GM21786 (cell line): Measurements from ENCODE around the gene CPT1A.

Experiments
- ATAC-seq: cut with Tn5 transposase; IDR thresholded peaks from one replicate; pipeline ENCODE4 v1.9.1; 2021; ENCODE audit not compliant: unreplicated experiment

Gene CPT1A

DNA sequence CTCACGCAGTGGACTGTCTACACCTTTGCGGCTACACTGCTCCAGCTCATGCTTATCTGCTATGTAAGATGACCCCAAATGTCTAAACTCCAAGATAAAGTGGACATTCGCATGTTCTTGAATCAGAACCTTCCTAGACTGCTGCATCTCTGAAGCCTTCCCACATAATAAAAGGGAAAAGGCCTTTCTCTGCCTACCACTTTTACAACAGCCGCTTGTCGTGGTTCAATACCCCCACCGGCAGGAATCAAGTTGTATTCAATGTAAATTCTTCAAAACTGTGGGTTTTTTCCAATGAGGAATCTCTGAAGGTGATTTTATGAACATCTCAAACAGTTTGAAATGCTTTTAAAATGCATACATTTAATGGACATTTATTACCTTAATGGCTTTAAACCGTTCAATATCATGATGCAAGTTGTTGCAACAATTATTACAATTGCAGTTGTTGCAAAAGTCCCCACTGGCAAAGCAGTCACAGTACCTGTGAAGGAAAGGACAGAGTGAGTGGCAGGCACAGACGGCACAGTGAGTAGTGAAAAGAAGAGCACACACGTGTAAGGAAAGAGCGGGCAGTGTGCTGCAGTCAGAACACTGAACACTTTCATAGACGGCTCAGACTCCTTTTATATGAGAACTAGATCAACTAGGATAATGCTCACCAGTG is 126.1 kb downstream of the CPT1A start:
- ATAC-seq, result no peak

DNA sequence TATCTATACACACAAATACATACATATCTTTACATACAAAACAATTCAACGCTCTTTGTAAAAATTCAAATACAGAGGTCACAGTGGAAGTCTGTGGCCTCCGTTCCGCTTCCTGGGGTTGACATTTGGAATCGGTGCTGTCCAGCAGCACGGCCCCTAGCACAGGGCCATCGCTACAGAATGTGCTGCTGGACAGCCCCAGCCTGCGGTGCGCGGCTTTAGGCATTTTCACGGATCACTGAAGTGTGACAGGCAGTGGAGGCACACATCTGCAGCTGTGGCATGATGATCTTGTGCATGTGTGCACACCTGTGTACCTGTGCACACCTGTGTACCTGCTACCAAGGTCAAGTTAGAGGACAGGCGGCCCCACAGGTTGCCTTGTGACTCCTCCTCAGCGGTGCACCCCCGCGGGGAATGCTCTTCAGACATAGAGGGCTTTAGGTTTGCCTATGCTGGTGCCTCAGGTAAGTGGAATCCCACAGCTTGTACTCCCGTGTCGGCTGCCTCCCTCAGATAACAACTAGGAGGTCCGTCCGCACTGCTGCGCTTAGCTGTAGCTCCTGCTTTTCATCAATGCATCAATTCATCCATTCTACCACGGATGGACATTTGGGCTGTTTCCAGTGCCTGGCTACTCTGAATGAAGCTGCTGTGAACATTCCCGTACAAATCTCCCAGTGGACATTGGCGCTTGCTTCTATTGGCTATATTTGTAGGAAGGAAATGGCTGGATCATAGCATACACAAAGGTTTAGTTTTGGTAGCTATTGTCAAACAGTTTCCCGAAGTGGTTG is 127.5 kb downstream of the CPT1A start:
- ATAC-seq, result no peak

DNA sequence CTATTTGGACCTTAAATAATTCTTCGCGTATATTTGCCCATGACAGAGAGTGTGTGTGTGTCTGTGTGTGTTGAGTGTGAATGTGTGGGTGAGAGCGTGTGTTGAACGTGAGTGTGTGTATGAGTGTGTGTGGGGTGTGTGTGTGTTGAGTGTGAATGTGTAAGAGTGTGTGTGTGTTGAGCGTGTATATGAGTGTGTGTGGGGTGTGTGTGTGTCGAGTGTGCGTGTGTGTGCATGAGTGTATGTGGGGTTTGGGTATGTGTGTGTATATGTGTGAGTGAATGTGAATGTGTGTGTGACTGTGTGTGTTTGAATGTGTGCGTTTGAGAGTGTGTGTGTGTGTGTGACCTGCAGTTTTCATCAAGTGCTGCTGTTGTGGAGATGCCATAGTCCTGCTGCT is 130.6 kb downstream of the CPT1A start:
- no peak for ATAC-seq

DNA sequence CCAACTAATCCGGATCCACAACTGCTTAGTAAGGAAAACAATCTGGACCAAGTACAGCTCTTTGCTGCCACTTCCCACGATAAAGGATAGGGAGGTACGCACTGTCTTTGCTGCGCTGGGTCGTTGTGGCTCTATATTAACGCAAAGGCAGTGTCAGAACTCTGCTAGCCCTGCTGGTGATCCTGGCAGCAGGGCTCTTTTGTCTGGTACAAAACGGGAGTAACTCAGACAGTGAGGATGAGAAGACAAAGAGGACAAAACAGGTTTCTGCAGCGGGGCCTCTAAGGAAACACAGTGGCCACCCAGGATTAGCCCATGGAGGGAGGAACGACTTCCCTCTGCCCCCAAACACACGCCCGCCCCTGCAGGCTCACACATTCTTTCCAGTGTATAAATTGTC is 131.3 kb downstream of the CPT1A start:
- ATAC-seq, result no peak

DNA sequence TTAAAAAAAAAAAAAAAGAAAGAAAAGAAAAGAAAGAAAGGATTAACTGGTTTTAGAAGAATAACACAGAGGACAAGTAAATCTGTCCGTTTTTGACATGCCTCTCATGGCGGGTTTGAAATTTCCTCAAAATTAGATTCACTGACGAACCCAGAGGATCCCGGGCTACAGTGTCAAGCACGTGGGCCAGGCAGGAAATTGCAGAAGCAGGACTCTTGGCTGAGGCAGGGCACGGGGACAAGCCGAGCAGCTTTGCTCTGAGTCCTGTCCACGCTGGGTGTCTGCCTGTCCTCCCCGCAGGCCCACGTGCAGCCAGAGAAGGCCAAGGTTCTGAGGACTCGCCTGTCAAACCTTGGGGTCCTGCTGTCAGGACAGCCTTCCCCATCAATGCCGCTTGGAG is 132.7 kb downstream of the CPT1A start:
- no peak for ATAC-seq

DNA sequence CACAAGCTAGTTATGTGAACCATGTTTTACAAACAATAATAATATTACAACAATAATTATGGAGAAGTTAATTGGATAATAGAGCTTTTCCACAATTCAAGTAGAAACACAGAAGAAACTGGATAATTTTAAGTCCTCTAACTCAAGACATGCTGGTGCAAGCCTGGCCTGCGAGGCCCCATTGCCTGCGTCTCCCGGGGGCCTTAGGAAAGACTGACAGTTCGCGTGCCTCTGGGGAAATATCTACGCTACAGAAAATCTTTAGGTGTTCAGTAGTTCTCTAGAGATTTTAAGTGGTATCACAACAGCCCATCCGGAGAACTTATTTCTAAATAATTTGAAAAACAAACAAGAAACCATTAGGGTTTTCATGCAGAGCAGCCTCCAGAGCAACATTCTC is 134.2 kb downstream of the CPT1A start:
- ATAC-seq, result no peak

DNA sequence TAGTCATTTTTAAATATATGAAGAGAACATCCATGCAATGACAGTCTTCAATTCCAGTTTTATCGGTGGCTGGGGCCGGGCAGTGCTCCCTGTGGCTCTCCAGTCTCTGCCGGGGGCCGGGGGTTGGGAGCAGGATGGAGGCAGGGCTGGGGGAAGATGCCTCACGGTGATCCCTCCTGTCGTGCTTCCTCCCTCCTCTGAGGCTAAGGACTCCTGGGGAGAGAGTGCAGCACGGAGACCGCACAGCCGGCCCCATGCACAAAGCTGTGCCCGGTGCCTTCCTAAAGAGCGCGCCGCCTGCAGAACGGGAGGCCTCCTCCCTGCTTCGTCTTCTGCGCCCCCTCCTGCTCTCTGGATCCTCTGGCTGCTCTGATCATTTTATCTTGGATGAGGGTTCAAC is 136.8 kb downstream of the CPT1A start:
- ATAC-seq, result no peak
